Activated T-cell treated with anti-CD3 and anti-CD28 coated beads for 4 hours (primary cell): ENCODE data around the gene TBC1D12.
A peak's percentile ranks its signal among the peaks of the same experiment; 100 is the strongest.
"Not testable (repeated sequence)": the region's sequence is repeated elsewhere in the genome, so short reads cannot be mapped to it uniquely, and the experiment has no call there.

Experiments
- DNase-seq: peaks from one replicate; pipeline ENCODE4 v3.0.0-alpha.2; 2020

Gene TBC1D12

GRCh38 chr10:94402204-94402842, at the start of gene TBC1D12:
Gene TBC1D12 (plus strand): TSS chr10:94402541. CDS start chr10:94402614, 73 bp downstream.
- peak; percentile 1 for DNase-seq

DNA sequence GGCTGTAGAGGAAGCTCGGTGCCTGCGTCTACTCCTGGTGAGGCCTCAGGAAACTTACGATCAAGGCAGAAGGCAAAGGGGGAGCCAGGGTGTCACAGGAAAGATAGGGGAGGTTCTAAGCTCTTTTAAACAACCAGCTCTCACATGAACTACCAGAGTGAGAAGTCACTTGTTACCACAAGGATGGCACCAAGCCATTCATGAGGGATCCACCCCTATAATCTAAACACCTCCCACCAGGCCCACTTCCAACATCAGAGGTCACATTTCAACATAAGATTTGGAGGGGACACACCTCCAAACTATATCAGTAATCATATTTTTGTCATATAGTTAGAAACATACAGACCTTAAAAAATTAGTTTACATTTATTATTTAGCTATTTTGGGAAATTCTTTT, 49.0 kb upstream of the TBC1D12 start:
- DNase-seq: no peak

DNA sequence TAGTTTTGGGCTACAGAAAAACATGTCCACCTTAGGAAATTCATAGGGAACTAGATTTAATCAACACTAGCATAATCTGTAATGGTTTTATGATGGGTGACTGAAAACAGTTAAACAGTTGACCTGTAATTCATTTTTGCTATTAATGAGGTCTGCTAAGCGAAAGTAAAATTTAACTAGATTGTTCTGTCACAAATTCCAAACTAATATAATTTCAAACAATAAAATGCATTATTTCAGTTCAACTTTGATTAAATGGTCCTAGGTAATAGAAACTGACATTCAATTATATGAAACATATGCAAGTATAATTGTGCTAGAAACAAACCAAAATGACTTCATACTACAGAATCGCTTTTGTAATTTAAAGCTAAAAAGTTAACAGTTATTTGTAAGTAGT, 46.5 kb upstream of the TBC1D12 start:
- no peak for DNase-seq

- DNase-seq: no peak
These were observed 45.1 kb upstream of the TBC1D12 start for GRCh38 chr10:94357193-94357592.

DNA sequence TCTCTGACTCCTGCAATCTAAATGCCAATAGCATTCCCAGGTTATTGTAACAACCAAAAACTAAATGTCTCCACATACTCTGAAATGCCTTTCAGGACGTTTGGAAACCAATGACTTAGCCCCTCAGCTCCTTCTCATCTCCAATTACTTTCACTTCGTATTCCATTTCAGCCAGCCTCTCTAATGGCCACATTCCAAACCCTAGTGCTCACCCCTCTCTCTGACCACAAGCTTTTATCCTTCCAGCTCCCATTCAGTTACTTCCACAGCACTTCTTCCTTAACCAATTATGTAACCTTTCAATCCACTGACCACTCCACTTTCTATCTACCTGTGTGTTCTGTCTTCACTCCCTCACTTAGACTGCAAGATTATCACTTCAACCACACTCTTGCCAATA, 43.9 kb upstream of the TBC1D12 start:
- DNase-seq: no peak

DNA sequence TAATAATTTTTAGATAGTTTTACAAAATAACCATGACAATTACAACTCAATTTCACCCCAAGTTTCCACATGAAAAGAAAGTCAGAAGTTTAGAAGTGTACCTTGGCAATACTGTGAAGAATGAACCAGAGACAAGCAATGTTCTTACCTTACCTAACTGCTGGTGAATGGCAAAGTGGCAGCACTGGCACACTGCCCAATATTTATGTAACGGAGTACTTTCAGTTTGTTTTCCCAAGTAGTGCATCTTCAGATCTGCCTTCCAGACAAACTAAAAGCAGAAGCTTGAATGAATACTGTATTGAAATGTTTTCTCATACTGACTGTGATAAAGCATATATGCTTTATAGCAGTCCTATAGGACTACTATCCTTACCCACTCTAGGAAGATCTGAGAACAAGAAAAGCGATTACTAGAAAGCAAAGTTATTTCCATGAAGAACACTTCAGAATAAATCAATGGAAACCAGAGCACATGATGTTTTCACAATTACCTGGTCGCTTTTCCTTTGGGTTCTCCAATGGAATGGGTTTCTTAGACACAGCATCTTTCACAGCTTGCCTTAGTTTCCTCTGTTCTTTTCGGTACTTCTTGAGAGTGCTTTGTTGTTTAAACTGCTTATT, 41.1 kb upstream of the TBC1D12 start:
- DNase-seq: no peak

DNA sequence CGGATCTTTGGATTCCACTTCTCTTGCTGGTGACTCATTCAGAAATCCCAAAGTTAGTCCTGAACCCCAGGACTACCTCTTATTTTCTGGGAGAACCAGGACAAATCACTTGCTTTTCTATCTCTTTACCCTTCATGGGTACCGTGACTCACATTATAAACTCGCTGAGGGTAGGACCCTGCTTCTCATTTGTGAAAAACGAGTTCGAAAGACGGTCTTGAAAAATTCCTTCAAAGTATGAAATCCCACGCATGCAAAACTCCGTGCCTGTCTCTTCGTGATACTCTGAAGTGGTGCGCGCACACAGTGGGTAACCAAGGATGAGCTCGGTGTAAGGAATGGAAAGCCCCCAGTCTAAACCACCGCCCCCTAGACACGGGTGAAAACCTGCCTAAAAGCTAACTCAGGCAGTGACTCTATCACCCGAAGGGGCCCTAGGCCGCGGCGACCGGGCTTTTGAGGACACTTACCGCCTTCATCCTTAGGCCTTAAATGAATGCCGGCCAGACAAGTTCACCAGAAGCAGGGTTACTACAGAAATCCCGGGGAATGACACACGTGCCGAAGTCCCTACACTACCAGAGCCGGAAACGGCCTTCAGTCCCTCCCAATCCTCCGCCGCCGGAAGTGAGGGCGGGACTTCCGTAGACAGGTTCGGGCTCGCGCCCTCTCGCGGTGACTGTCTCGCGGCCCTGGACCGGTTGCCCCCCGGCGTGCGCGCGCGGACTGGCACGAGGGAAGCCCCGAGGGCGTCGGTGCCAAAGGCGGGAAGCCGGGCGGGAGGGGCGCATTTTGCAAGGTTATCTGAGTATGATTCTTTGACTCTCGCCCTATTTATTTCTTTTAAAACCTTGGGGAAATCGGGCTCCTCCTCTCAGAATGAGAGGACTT, 39.7 kb upstream of the TBC1D12 start, which contains the start of gene NOC3L:
TSS of gene NOC3L (minus strand) at position 580 of the 891 bp plus-strand sequence. CDS start at position 479, 101 bp downstream.
- peak; percentile 97 for DNase-seq

- no peak for DNase-seq
These were observed 39.1 kb upstream of the TBC1D12 start for GRCh38 chr10:94363251-94363565.

- no peak for DNase-seq
These were observed 37.9 kb upstream of the TBC1D12 start for GRCh38 chr10:94364482-94364881.

GRCh38 chr10:94366382-94366781, 36.0 kb upstream of the TBC1D12 start:
- no peak for DNase-seq

DNA sequence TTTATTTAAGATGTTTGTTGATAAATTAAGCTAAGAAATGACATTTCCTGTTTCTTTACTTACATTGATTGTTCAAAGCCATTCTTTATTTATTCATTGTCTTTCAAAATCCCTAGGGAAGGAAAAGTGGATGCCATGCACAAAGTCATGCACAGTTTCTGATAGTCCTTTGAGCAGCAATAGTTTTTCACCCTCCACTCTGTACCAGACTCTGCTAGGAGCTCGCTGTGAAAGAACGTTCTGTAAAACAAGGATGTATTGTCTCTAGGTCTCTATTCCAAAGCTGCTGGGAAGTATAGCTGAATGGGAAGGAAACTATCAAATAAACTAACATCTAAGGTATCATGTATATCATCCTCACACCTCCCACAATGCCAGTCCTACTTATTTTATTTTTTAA, 31.8 kb upstream of the TBC1D12 start:
- DNase-seq: no peak

GRCh38 chr10:94375374-94375773, 27.0 kb upstream of the TBC1D12 start:
- DNase-seq: no peak

GRCh38 chr10:94376865-94377264, 25.5 kb upstream of the TBC1D12 start:
- no peak for DNase-seq

DNA sequence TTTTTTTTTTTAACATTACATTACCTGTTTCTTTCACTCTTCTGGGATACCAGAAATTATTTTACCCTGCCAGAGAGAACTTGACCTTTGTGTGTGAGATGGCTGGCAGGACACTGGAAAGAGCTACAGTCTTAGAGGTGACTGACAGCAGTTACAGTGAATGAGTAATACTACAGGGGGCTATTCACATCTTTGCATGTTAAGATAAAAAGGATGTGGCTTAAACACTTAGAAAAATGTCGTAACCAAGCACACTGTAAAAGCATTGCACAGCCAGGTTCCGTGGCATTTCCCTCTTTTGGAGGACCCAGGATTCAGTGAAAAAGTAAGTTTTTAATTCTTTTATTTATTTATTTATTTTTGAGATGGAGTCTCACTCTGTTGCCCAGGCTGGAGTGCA, 18.8 kb upstream of the TBC1D12 start:
- no peak for DNase-seq

- DNase-seq: not testable (repeated sequence)
These were observed 16.6 kb upstream of the TBC1D12 start for GRCh38 chr10:94385733-94386132.

DNA sequence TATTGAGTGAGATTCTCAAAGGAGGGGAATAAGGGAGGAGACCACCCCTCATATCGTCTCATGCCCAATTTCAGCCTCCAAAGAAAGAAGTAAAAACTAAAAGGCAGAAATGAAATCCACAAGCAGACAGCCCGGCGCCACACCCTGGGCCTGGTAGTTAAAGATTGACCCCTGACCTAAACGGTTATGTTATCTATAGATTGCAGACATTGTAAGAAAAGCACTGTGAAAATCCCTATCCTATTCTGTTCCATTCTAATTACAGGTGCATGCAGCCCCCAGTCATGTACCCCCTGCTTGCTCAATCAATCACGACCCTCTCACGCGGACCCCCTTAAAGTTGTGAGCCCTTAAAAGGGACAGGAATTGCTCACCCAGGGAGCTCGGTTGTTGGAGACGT, 10.2 kb upstream of the TBC1D12 start:
- DNase-seq: not testable (repeated sequence)

DNA sequence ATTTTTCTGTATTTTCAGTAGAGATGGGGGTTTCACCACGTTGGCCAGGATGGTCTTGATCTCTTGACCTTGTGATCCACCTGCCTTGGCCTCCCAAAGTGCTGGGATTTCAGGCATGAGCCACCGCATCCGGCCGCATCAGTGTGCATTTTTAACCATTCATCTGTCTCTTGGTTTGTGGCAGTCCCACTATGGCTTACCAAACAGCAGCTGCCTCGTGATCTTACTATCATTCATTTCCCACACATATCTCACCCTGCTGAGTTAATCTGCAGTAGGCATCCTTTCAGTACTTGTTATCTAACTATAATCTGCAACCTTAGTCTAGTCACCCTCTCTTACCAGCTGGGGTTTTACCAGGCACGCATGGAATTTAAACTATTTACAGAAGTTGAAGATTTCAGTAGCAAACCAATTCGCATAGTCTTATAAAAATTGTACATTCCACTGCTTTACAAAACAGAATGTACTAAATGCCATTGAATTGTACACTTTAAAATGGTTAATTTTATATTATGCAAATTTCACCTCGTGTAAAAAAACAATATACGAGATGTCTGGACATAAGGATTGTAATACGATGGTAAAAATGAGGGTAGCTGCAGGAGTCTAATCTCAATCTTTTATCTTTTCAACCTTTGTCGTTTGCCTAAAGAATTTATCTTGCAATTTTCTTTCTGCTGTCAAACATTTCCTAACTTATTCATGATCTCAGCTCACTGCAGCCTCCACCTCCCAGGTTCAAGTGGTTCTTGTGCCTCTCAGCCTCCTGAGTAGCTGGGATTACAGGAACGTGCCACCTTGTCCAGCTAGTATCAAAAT, 4.6 kb upstream of the TBC1D12 start:
- DNase-seq: no peak

GRCh38 chr10:94398762-94399161, 3.6 kb upstream of the TBC1D12 start:
- DNase-seq: no peak

DNA sequence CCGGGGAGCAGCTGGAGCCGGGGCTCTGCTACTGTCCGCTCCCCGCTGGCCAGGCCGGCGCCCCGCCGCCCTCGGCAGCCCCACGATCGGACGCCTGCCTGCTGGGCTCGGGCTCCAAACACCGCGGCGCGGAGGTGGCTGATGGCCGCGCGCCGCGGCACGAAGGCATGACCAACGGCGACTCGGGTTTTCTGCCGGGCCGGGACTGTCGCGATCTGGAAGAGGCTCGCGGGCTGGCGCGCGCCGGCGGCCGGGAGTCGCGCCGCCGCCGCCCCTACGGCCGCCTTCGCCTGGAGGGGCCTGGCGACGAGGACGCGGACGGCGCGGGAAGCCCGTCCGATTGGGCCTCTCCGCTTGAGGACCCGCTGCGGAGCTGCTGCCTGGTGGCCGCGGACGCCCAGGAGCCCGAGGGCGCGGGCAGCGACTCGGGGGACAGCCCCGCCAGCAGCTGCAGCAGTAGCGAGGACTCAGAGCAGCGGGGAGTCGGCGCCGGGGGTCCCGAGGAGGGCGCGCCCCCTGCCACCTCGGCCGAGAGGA, 570 bp downstream of the TBC1D12 start:
- no peak for DNase-seq

GRCh38 chr10:94403380-94404213, 1.3 kb downstream of the TBC1D12 start:
- peak; percentile 2 for DNase-seq

GRCh38 chr10:94405406-94405805, 3.1 kb downstream of the TBC1D12 start:
- DNase-seq: no peak

GRCh38 chr10:94407668-94408067, 5.3 kb downstream of the TBC1D12 start:
- DNase-seq: no peak
